ENCODE results near the gene UBE2E2.

UBE2E2 gene

DNA sequence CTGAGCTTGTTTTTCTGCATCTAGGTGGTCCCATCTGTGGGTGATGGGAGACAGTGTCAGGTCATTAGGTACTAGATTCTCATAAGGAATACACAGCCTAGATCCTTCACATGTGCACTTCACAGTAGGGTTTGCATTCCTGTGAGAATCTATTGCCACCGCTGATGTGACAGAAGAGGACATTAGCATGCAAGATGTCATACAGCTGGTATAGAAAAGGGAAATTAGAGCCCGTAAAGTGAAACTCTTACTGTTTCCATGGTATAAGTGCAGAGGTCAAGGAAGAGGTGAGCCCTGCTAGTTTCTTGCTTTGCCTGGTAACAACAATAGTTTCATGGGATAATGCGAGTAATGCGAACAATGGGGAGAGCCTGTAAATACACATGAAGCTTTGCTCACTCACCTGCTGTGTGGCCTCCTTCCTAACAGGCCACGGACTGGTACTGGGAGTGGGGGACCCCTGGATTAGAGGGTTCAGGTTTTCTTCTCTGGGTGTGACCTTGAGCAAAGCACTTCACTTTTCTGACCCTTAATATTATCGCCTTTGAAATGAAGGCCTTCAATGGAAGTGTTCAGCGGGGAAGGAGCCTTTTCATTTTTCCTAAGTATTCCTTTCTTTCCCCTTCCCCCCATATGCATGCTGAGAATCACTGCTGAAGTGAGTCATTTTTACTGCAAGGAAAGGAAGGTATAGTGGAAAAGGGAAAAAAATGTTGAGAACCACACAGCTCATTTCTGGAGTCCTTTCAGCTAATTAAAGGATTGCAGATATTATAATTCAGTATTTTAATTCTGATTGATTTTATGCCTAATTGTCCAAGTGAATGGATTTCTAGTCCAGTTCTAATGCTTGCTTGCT is 286.4 kb downstream of the UBE2E2 start:
- FAIRE-seq: no peak

GRCh38 chr3:23490459-23490858 is 287.3 kb downstream of the UBE2E2 start:
- FAIRE-seq: no peak

DNA sequence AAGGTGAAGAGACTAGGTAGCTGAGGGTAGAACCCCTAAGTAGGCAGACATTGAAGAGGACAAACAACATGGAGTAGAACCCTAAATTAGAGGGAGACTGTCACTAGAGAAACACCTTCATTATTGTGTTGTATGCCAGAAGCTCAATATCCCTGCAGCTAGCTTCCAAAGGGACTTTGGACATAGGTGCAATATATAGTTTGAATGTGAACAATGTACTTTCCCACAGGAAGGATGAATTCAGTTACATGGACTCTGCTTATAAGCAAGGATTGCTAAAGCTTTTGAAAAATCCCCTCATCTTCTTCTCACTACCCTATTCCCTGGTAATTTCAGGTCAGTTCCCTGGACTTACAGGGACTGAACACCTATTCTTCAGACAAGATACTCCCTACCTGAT is 288.9 kb downstream of the UBE2E2 start:
- no peak for FAIRE-seq

DNA sequence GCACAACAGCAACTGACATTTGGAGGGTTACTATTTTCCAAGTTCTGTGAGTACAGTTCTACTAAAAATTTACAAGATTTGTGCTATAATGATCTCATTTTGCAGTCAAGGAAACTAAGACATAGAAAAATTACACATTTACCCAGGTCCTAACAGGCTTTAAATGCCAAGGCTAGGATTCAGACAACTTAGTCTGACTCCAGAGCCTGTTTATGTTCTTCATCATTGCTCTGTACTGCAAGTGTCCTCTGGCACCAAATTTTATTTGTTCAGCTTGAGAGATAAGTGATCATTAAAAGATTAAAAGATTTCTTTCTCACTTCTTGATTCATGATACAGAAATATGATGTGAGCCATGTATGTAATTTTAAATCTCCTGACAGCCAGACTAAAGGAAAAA is 290.8 kb downstream of the UBE2E2 start:
- no peak for FAIRE-seq

DNA sequence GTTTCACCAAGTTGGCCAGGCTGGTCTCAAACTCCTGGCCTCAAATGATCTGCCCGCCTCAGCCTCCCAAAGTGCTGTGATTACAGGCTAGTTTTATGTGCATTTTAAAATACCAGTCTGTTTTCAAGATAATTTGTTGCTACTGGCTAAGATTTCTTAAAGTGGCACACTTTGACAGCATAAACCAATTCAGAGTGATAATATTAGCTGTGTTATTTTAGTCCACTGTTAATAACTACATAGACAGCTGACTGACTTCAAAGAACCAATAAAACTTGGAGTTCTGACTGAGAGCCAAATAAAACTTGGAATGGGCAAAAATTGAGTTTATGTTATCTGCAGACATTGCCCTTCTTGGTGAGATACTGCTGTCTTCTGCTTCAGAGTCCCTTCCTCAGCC is 291.8 kb downstream of the UBE2E2 start:
- no peak for FAIRE-seq

DNA sequence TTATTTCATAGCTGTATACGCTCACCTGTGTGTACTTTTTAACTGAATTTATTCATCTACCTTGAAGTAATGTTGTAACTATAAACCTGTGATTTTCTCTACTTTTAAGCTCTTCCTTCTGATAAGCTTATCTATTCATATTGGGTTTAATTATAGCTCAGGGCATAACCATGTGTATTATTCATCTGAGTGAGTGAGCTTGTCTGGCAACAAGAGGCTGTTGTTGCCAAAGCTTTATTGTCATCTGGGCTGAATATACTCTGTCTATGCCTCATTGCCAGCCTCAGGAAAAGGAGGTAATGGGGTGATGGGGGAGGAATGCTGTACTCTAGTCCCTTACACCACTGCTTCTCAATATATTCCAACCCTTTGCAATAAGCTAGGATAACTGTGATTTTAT is 292.4 kb downstream of the UBE2E2 start:
- FAIRE-seq: no peak

DNA sequence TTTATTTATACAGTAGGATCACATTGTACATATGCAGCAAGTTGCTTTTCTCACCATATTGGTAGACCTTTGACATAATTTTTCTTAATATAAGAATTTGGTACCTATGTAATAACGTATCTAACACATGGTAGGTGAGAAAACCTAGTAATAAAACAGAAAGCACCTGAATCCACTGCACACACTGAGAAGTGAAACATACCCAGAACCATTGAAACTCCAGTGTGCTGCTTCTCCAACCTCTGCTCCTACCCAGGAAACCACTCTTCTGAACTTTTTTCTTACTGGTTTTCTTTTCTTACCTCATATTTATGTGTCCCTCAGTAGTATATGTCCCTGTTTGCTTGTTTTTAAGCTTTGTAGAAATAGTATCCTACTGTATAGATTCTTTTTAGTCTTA is 293.0 kb downstream of the UBE2E2 start:
- no peak for FAIRE-seq

DNA sequence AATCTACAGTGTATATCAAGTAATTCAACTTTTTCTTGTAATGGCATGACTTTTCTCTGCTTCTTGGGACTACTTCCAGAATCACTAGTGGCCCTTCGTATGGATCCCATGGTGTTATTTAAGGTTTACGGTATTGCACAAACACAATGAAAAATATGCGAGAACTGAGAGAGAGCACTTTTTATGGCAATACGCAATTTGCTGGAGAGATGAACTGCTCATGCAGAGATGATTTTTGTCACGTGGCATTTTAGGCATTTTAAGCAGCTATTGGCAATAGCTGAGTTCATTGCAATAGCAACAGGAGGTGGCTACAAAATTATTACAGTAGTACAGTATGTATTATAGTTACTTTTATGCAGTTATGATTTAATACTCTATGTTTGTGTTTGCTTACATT is 294.0 kb downstream of the UBE2E2 start:
- FAIRE-seq: no peak

GRCh38 chr3:23501201-23501802 is 298.2 kb downstream of the UBE2E2 start:
- FAIRE-seq: no peak

DNA sequence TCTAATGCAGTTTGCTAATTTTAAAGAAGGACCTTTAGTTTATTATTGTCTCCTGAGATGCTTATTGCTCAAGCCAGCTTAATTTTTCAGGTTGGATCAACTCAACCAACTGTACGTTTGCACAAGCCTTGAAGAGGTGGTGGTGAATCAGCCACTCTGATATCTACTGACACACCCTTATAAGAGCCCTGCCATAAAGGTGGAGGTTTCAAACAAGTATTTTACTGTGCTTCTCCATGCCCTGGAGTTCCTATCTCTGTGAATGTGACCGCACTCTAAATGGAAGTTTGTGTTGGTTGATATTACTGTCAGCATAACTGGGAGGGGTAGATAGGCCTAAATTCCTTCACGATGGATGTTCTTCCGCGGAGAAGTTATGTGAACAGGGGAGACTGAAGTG is 305.3 kb downstream of the UBE2E2 start:
- FAIRE-seq: no peak

GRCh38 chr3:23518441-23518840 is 315.3 kb downstream of the UBE2E2 start:
- no peak for FAIRE-seq

DNA sequence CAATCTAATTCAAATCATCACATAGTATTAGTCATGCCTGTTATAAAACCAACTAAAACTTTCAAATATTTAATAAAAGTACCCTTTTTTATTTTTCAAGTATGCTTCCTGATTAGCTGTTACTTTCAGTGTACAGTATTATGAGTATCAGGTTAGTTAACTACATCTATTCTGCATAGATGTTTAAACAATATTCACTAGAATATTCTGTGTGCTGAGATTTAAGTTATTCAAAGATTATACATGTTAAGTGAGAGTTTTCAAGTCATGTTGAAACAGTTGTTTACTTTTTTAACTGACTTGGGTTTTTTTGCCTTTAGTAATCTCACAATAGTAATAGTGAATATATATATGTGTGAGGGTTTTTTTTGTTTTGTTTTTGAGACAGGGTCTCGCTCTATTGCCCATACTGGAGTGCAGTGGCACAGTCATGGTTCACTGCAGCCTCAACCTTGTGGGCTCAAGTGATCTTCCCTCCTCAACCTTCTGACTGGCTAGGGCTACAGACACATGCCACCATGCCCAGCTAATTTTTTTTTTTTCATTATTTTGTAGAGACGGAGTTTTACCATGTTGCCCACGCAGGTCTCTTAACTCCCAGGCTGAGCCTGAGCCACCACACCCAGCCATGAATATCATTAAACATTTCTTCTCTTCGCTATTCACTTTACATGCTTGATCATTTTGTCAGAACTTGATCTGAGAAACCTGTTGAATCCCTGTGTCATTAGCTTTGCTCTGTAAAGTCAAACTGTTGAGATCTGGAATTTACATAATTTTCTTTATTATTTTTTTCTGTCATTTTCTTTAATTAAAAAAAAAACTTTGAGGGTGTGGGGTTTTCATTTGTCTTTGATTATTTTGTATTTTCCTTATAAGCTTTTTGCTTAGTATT is 316.4 kb downstream of the UBE2E2 start:
- FAIRE-seq: no peak

DNA sequence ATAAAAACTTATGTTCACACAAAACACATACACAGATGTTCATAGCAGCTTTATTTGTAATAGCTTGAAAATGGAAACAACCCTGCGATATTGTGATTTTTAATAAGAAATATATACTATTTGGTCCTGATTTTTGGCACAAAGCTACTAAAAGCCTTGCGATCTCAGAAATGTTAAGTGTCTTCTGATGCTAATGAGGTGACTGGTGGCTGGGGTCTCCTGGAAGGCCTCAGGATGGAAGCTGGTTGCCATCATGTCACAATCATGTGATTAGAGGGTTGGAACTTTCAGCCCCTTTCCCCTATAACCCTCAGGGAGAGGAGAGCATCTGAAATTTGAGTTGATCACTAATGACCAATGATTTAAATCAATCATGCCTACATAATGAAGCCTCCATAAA is 324.2 kb downstream of the UBE2E2 start:
- FAIRE-seq: no peak

- no peak for FAIRE-seq
Observed at GRCh38 chr3:23533596-23533995, 330.5 kb downstream of the UBE2E2 start.

DNA sequence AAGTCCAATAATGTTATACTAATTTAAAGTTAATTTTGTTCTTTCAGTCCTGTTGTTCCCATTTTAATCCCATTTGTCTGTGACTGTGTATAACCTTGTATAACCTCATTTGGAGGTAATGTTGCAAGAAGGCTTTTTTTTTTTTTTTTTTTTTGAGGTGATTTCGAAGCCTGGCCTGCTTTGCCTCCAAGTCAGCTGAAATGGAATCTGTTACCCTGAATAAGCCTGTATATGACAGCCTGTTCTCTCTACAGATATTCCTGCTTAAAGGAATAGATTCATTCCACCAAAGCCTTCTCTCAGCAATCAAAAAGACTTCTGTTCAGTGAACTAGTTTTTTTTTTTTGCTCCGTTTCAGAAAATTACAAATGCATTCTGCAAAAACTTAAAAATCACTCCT is 330.9 kb downstream of the UBE2E2 start:
- no peak for FAIRE-seq

DNA sequence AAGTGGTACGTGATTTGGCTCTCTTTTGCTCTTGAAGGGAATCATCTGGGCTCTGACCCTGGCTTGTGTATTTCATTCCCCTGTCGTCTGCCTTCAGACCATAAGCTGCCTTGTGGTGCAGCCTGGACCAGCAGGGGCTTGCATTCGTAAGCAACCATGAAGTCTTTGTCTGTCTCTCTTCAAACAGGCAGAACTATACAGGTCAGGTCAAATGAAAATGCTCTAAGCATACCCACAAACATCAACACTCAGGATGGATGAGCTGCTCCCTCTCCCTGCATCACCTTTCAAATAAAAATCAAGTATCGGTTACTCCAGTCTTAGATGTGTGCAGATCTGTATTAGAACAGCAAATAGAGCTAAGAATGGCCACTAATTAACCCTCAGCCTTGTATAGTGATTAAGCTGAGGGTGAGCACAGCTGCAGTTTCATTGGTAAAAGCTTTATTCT is 334.0 kb downstream of the UBE2E2 start:
- no peak for FAIRE-seq

- FAIRE-seq: no peak
Observed at GRCh38 chr3:23539185-23539584, 336.1 kb downstream of the UBE2E2 start.

GRCh38 chr3:23540600-23540999 is 337.5 kb downstream of the UBE2E2 start:
- FAIRE-seq: no peak

DNA sequence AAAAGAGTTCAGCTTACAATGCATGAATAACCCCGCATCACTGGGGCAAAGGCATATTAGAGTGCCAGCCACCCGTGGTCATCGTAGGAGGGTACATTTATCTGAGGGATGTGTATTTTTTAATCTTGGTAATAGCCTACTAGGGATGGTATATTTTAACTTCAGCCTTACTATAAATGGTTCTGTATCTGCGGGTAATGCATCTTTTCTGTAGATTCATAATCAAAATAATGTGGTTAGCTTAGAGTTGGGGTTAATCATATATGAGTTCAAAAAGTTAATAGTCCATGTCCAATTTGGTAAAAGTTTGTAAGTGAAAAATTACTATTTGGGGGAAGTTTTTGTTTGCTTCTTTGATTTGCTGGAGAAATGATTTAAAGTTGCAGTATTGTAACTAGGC is 339.0 kb downstream of the UBE2E2 start:
- no peak for FAIRE-seq

GRCh38 chr3:23546181-23546580 is 343.1 kb downstream of the UBE2E2 start:
- FAIRE-seq: no peak

DNA sequence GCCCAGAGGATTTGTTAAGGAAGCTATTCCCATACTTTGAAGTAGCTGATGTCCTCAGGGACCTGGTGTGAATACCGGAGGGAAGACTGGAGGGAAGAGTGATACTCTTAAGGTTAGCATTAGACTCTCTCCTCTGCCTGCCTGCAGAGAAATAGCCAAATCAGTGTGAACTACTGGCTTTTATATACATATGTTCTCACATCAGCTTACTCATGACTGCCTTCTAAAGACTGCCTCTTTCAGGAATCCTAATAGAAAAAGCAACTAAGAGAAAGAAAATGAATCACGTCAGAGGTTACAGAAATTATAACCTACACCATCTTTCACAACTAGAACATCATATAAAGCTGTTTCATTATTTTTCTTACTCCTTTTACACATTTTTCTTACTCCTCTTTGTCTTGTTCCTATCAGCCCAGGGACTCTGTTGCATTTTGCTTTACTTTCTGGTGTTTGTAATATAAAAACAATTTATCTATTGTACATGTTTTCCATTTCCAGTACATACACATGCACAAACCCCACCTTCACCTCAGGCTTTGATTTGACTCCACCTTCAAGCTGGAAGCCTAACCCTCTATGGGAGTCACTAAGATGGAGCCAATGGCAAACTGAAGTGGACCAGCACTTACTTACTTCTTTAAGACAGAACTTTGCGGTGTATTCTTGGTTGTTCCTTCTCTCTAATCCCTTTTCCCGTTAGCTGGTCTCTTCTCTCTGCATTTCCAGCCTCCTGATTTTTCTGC is 345.0 kb downstream of the UBE2E2 start:
- FAIRE-seq: no peak

DNA sequence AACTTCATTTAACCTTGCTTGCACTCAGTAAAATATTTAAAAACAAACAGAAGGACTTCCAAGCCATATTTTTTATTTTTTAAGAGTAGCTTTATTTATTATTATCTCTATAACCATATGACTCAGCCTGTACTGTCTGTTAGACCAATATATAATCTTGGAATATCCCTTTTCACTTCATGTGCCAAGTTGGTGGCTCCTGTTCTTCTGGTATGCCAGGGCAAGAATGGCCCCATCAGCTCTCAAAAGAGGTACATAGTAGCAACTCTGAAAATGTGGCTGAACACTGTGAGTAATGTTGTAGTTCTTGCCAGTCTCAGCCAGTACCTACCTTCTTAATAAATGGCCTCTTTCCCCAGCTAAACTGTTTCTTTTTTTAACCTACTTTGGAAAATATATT is 345.6 kb downstream of the UBE2E2 start:
- FAIRE-seq: no peak
